NCI-H446 (cell line): ENCODE results near the gene KCNK5.
A peak's percentile ranks its signal among the peaks of the same experiment; 100 is the strongest.

ENCODE experiments used
- DNase-seq, 2 experiments: peaks; one replicate each; lab custom pipeline; 2025; lab: John Stamatoyannopoulos, UW

KCNK5 gene

DNA sequence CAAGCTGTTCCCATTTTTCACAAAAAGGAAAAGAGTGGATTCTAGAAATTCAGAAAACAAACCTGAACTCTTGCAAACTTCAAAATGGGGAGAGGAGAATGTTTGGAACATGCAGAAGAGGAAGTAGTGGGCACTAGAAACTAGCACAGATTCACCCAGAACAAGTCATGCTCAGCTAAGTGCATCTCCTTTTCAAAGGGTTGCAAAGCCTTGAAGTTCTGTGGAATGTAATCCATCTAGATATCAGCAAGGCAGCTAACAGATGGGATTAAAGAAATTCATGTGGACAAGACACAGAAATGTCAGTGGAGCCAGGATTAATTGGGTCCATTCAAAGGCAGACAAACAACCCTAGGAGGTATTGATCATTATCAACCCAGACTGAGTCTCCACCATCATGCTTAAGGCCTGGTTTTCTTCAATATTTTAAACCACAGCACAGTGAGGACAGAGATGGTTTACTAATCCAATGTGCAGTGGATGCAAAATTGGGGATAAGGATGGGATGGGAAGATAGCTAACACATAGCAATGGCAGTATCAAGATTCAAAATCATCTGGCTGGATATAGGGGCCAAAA is 31.3 kb downstream of the KCNK5 start:
- no peak for DNase-seq

DNA sequence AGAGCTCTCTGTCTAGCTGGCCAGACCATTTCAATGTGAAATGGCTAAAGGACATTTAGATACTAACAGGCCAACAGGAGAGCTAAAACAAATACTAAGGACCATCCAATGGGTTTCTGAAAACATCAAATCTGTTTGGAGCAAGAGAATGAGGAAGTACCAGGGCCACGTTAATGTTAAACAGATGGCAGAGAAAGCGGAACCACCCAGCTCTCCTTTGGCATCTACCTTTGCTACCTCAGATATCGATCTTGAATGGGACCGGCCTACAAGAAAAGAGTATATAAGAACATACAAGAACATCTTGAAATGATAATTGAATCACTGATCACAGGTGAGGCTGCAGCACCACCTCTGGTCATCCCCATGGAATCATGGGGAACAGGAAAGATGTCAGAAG is 31.8 kb downstream of the KCNK5 start:
- DNase-seq: no peak

DNA sequence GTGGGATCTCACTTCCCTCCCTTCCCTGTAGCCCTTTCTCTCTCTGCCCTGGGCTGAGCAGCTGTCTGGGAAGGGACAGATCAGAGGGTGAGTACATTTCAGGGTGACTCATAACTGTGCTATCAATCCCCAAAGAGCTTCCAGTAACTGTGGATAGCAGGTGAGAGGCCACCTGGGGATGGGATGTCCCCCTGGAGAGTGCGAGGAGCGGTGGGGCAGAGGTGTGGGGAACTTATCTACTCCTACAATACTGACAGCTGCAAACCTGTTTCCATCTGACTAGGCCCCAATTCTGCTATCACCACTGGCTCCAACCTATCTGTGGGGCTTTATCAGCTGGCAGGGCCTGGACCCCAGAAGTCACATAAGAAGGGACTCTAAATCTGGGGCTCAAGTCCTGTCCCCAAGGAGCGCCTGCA is 32.6 kb downstream of the KCNK5 start:
- DNase-seq: no peak

DNA sequence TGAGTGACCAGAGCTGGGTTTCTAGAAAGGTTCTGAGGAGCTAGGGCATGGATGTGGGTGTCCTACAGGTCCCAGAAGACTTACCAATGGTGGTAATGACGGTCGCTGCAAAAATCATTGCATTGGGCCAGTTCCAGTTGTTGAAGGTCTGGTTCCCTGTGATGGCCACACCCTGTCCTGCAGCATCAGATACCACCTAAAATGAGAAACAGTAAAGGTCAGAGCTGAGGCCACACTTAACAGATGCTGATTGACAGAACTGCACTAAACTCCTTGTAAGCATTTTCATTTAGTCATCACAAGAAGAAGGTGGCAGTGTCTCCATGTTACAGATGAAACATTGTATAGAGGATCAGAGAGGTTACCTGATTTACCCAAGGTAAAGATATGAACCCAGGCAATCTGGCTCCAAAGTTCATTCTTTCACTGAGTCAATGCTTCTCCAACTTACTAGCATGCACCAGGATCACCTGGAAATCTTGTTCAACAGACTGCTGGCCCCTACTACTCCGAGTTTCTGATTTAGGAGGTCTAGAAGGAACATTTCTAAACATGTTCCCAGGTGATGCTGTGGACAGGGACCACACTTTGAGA is 33.4 kb downstream of the KCNK5 start:
- DNase-seq: no peak

DNA sequence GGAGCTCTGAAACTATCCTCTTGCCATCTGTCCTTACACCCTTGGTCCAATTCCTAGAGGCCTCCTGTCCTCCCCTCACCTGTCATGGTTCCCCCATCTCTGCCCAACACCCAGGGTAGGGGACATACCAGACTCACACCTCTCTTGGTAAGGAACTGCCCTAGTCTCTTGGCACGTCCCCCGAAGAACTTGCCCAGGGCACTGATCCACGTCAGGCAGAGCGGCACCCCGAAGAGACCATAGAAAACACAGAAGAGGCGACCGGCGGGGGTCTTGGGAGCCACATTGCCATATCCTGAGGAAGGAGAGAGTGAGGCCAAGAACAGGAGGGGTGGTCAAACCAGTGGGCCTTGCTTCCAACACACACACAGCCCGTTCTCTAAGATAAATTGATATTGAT is 34.8 kb downstream of the KCNK5 start:
- DNase-seq: no peak

DNA sequence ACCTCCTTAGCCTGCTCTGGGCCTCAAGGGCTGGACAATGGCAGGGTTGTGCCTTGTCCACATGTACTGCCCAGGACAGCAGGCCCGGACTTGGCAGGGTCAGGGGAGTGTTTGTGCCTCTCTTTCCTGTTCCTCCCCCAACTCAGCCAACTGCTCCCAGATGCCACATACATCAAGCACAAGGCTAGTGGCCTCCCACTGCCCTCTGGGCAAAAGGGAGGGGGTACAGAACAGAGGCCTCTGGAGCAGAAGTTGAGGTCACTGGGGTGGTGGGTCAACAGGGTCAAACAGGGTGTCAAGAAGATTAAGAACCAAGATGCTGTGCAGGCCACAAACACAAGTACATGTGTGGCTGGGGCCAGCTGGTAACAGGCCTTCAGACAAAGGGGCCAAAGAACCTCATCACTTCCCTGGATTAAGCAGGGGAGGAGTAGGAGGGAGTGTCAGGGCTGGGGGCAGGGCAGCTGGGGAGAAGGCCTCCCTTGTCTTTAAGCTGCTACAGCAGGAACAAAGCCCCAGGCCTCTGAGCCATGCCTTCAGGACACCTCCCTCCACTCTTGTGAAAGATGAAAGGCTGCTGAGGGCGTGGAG is 36.0 kb downstream of the KCNK5 start:
- no peak for DNase-seq

DNA sequence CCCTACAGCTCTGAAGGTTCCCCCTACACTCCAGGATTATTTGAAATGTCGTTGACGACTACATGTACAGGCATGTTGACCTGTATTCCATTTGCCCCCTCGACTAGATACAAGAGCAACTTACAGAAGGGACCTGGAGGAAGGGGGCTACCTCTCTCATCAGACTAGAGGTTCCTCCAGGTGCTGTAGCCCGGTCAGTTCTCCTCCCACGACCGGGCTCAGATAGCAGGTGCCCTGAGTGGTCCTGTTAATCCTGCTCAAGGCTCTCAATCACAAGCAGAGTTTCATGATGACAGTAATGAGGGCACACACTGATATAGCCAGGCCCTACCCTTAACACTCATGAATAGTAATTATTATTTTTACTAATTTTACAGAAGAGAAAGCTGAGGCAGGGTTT is 36.5 kb downstream of the KCNK5 start:
- DNase-seq: no peak

DNA sequence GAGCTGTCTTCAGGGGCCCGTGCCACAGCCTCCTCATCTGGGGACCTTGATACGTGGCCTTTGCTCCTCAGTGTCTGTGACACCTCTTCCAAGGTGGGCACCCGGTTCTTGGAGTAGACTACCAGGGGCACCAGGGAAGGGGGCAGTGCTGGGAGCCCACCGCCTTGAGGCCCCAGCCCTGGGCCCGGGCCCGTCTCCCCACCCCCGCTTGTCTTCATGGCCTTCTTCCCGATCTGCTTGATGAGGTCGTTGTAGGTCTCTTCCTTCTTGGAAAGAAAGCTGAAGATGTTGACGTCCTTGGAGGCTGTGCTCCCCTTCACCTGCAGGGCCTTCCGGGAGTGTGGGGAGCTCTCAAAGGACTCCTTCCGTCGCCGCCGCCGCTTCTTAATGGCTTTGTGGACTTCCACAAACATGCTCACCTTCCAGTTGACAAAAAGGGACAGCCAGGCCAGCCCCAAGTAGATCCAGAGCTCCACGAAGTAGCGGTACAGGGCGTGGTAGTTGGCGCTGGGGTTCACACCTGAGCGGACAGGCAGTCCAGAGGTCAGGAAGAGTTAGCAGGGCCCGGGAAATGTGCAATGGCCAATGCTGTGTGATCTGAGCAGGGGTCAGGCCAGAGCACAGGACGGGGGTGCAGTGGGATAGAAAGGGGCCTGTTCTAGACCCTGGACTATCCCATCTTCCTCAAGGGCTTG is 37.9 kb downstream of the KCNK5 start:
- no peak for DNase-seq

DNA sequence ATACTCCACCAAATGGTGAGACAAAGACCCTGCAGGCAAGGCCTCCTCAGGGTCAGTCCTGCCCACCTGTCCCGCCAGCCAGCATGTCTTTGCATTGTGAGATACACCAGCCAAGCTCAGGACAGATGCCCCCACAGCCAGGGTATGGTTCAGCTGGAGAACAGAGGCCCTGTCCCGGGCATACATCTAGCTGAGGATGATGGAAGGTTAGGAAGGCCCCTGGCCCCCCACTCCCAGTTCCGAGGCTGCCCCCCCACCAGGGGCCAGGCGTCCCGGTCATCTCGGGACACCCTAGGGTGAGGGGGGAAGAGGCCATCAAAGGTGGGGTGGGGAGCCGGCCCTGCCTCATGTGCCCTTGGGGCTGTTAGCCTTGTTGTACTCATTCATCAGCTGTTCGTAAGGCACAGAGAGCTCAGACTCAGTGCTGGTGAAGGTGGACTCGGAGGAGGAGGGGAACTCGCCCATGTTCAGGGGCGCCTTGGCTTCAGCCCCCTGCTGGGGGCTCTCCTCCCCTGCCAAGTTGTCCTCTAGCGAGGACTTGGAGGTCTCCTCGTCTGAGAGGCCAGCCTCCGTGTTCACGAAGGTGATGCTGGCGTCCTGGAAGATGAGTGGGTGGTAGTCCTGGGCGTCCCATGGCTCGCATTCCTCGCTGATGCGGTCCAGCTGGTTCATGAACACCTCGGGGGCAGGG is 38.6 kb downstream of the KCNK5 start:
- DNase-seq: no peak

DNA sequence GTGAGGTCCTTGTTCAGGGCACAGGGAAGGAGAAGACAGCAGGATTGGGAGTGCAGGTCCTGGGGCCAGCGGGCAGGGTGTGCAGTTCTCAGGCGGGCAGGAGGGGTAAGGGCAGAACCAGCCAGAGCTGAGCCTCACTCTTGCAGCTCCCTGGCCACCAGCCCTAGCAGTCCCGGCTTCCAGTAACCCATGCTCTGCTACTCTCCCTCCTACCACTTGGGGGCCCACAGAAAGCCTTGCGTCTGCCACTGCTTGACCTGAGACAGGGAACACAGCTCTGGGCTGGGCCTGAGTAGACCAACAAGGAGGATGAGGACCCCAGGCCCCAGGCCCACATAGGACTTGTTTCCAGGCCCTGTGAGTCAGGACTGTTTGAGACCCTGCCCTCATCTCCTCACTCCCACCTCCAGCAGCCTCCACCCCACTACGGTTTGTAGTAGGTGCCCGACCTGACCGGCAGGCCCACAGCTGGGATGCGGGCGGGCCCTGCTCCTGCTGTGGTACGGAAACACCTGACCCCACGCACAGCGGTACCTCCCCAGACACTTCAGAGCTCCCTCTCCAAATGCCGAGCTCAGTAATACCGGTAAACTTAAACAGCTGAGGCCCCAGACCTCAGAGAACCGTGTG is 39.2 kb downstream of the KCNK5 start:
- DNase-seq: peak in 1 of 2 experiments; percentile 19

DNA sequence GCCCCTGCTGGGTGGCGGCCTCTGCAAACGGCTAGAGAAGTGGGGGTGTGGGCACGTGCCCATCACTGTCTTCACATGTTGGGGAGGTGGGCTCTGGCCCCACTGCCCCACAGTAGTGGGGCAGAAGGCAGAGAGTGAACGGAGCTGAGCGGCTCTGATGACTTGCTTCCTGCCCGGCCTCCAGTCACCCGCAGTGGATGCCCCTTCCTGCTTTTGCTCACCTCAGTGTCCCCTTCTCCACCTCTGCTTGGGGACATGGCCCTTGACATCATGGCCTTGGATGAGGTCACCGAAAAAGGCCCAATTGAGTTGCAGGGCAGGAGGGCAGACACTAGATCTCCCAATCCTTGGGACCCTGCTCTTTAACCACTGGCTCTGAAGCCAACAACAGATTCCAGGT is 40.1 kb downstream of the KCNK5 start:
- no peak for DNase-seq

DNA sequence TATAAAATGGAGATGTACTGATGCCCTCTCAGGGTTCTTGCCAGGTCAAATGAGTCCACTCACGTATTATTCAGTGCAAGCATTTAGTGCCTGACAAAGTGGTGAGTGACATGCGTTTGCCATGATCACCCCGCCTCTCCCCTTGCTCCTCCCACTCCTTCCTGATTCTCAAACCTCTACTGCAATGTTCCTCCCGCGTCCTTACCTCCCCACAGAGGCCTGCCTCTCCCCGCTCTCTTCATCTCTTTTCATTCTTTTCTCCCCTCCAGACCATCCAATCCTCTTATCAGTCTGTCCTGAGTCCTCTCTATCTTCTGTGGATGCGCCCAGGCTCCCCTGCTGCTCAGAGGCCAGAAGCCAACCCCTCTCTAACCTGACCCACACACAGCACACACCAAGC is 40.7 kb downstream of the KCNK5 start:
- no peak for DNase-seq

DNA sequence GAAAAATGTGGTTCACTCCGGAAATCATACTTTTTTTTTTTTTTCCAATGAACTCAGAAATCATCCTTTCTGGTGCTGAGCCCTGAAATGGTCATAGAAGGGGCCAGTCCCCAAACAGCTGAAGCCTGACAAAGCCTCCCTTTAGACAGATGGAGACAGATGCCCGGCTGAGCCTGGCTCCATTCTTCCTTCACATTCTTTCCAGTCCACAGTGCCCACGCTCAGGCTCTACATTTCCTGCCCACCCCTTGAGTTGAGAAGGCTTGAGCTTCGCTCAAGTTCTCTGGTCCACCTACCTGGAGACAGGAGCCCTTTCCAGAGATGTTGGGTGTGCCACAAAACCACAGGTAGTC is 41.2 kb downstream of the KCNK5 start:
- DNase-seq: no peak

DNA sequence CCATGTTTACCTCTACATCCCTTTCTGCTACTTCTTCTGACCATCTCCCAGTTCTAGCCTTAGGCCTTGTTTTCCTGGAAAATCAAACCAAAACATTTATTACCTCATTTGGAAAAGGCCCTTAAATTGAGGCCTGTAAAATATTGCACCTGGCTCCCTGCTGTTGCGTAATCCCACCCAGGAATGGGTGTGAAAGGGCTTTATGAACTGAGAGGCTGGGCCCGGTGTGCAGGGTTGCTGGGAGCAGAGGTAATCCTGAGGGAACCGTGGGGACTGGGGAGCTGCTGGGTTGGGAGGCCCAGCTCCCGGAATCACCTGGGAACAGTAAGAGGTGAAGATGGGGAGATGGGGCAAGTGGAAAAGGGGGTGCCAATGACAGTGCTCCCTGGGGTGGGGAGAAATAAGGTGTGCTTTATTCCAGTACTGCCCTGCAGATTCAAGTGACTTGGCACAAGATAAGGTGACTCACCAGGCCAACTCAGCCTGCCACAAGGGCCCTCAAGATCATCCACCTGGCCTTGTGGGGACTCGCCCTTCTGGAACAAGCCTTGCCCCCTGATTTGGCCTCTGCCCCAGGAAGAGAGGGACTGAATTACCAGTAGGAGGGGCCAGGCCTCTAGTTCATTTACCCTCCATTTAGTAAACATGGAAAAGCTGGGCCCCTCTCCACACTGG is 44.2 kb downstream of the KCNK5 start:
- no peak for DNase-seq

DNA sequence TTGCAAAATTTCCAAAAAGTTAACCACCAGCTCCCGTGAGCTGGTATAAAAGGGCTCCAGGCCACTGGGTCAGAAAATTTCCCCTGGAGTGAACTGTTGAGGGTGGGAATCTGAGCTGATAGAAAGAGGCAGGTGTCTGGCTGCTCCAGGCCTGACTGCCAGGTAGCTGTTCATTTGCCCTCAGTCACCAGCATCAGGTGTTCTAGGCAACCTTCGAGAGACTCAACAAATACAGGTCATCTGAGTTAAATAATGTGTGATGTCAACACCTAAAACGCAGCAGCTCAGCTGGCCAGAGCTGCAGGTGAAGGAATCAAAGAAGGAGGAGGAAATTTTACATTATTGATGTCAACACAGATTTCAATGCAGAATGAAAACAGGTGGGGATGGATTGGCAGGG is 46.7 kb downstream of the KCNK5 start:
- DNase-seq: no peak

DNA sequence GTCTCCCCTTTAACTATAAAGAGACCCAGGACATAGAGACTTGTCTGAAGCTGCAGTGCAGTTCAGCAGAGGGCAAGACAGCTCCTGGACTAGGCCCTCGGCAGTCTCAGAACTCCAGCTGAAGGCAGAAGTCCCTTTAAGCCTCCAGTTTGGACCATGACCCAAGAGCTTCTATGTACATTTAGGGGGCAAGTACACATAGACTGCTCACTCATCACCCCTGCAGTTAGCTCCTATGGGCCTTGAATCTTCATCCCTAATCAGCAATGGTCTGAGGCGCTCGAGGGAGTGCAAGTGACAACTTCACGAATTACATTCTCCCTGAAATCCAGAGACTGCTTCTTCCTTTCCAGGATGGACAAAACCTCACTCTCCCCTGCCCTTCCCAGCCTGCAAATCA is 47.4 kb downstream of the KCNK5 start:
- no peak for DNase-seq

DNA sequence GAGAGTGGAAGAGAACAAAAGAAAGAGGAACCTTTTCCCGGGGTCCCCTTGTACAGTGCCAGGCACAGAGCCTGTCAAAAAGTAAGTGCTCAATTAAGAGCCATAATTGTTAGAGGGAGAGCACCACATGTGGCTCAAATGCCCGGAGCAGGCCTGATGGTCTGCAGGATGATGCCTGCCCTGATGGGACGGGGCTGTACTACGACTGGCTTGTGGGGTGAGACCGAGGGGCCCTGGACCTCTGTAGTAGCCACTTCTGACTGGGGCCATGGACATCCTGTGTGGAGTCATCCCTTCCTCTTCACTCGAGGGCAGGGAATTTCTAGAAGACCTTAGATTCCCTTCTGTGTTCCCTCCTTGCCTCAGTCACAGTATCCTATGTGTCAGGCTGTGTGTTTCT is 47.9 kb downstream of the KCNK5 start:
- no peak for DNase-seq

DNA sequence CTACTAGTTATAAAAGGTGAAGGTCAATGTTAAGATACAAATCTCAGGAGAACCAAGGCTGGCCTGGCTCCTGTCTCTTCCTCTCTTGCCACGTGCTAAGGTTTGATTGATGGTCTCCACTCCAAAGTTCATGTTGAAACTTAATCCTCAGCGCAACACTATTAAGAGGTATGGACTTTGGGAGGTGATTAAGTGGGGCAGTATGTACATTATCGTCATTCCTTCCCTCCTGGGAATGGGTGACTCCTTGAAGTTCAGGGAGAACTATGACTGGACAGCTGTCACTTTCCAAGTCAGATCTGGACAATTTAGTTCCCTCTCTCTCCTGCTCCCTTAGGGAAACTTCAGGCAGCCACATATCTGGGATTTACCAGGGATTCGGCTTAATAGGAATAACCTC is 50.5 kb downstream of the KCNK5 start:
- DNase-seq: no peak

DNA sequence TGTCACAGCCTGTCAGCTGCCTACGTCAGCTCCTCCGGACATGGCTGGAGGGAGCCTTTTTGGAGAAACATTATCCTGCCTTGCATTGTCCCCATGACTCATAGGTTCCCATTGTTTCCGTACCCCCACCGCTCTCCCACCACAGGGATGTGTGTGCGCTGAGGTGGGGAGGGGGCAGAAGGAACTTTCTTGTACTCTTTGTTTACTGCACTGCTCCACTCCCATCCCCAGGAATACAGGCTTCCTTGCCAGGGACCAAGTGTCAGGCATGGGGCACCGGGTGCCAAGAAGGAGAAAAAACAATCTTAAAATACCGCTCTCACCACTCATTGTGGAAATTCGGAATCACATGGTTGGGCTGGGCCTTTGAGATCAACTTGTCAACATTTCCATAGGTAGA is 51.0 kb downstream of the KCNK5 start:
- DNase-seq: no peak

DNA sequence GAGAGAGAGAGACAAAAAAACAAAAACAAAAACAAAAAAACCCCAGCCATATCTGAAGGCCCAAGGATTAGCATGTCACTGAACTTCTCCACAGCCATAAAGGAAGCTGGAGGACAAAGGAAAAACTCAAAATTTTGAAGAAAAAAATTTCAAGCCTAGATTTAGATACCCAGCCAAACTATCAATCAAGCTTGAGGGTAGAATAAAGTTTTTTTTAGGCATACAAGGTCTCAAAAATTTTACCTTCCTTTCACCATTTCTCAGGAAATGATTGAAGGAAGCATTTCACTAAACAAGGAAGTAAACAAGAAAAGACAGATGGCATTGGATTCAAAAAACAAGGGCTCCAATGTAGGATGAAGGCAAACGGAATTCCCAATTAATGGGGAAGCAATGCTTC is 52.1 kb downstream of the KCNK5 start:
- no peak for DNase-seq

DNA sequence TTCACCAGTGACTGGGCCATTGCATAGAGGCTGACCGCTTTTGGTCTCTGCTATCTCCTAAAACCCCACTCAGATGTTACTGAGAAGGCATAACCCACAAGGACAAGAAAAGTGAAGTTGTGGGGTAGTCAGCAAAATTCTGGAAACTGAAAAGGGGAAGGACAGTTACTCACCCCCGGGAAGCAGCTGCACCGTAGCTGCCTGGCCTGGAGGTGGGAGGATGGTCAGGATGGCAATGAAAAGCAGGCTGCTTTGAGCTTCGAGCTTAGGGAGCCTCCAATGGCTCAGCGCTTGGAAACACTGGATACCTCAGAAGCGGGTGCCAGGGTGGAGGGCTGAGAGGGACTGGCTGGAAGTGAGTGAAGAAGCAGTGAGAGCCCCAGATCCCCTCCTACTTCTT is 56.0 kb downstream of the KCNK5 start:
- DNase-seq: no peak

DNA sequence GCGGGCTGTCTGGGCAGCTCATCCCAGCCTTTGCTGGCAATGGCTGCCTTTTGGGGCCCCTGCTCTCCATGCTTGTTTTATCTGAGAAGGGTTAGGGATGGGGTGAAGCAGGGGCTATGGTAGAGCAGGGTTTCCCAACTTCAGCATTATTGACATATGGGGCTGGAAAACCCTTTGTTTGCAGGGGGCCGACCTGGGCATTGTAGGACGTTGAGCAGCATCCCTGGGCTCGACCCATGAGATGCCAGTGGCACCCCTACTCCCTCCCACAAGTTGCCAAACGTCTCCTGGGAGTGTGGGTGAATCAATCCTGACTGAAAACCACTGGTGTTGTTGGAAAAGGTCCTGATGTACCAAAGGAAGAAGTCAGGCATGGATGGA is 56.9 kb downstream of the KCNK5 start:
- no peak for DNase-seq
